ENCODE data around the gene MEI4. TPM values are rescaled to one million over a fixed set of nuclear protein-coding genes. Genes with fewer than 3 reads are reported as not detected.

MEI4 gene, protein sequence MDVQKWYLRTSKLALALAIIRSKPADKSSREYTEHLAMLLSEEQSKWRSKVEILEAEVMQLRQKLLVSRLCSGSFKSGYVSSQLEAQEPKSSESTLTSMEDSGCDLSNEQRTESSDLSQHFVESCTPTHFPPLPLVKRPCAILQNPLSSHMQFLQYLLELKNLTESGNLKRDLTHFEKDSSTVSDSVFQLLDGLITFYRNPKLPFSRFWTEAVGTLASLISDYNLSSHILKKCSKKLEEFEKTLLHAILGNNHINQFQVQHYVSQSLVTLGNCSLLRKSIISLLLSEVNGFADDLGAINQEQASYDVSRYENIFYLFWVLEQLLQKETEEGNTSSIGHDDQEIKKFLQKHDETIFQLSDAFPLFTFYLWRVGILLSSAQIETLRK
- not detected in 3 replicates for total RNA-seq
- long read RNA-seq = 0 reads

DNA sequence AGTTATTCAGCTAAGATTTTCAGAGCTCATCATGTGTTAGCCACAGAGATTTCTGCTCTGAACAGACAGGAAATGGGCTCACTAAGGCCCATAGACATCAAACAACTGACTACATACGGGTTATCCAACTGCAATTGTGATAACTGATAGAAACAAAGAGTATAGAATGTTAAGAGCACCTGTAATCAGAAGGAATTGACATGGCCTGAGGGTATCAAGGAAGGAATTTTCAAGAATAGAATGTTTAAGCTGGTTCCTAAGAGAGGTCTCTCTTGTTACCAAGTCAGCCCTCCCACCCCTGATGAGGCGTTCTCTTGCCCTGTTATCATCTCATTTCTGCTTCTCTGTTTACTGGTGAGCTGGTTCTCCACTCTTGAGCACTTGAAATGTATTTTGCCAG lies at the start of gene MEI4:
Gene MEI4 (plus strand): TSS at position 301 of the 400 bp plus-strand sequence. CDS start 37,633 bp downstream, outside the sequence.
- TF ChIP-seq, protein P1, sequence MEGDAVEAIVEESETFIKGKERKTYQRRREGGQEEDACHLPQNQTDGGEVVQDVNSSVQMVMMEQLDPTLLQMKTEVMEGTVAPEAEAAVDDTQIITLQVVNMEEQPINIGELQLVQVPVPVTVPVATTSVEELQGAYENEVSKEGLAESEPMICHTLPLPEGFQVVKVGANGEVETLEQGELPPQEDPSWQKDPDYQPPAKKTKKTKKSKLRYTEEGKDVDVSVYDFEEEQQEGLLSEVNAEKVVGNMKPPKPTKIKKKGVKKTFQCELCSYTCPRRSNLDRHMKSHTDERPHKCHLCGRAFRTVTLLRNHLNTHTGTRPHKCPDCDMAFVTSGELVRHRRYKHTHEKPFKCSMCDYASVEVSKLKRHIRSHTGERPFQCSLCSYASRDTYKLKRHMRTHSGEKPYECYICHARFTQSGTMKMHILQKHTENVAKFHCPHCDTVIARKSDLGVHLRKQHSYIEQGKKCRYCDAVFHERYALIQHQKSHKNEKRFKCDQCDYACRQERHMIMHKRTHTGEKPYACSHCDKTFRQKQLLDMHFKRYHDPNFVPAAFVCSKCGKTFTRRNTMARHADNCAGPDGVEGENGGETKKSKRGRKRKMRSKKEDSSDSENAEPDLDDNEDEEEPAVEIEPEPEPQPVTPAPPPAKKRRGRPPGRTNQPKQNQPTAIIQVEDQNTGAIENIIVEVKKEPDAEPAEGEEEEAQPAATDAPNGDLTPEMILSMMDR (IDR thresholded peaks at IDR 0.05) = no peak
- H3K36me3 Mint-ChIP-seq (ENCODE audit: low read depth) = no peaks in the 10 kb centered on the region
- H3K27ac Mint-ChIP-seq (ENCODE audit: unreplicated experiment) = no peak within 1 kb of the TSS
- peaks cover 18% of the 10 kb centered on the region for H3K27me3 Mint-ChIP-seq (ENCODE audit: low read depth)
- H3K9me3 Mint-ChIP-seq (ENCODE audit: low read depth) = no peaks in the 10 kb centered on the region
- no peak within 1 kb of the TSS for H3K4me3 Mint-ChIP-seq (ENCODE audit: unreplicated experiment)
- H3K4me1 Mint-ChIP-seq (ENCODE audit: low read depth) = no peaks in the 10 kb centered on the region
- no peak for DNase-seq (ENCODE audit: low spot score)

DNA sequence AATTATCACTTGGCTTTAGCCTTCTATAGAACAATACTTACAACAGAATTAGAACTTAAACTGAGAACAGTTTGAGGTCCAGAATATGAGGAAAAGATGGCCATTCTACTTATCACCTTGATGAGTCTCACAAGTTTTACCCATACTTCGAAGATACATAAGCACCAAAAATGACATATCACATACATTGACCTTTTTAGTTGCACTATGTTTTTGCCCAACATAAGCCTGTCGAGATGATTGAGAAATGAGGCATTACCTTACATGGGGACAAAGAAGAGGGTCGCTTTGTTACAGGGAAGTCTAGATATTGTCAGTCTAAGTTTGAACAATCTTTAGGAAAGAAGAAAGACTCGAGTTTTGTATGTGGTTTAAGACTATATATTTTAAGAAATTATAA lies 48.4 kb upstream of the MEI4 start:
- Mint-ChIP-seq H3K4me3 (ENCODE audit: unreplicated experiment) (no peak overlapping the region), H3K36me3 (ENCODE audit: low read depth) (no peaks in the 10 kb centered on the region), H3K27me3 (ENCODE audit: low read depth) (peaks cover 9% of the 10 kb centered on the region), H3K27ac (ENCODE audit: unreplicated experiment) (no peak overlapping the region), H3K9me3 (ENCODE audit: low read depth) (peaks cover 11% of the 10 kb centered on the region), H3K4me1 (ENCODE audit: low read depth) (no peaks in the 10 kb centered on the region)
- no peak for DNase-seq (ENCODE audit: low spot score)
- TF ChIP-seq, protein P1 (IDR thresholded peaks at IDR 0.05) = no peak

DNA sequence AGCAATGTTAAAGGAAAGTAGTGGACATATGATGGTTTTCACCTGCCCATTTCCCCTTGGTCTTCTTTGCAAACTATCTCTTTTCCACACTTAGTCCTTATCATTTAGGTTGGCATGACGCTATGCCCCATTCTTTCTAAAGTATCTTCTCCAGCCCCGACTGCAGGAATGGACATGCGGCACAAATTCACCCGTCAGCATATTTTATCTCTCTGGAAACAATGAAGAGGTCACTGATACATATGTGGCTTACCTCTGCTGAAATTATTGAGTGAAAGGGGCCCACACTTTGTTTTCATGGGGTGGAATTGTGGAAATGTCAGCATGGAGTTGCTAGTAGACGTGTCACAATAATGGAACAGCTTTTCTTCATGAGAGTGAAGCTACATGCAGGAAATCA lies 45.8 kb upstream of the MEI4 start:
- Mint-ChIP-seq H3K36me3 (ENCODE audit: low read depth) (no peaks in the 10 kb centered on the region), H3K9me3 (ENCODE audit: low read depth) (peaks cover 9% of the 10 kb centered on the region), H3K27me3 (ENCODE audit: low read depth) (no peaks in the 10 kb centered on the region), H3K4me1 (ENCODE audit: low read depth) (no peaks in the 10 kb centered on the region), H3K4me3 (ENCODE audit: unreplicated experiment) (no peak overlapping the region), H3K27ac (ENCODE audit: unreplicated experiment) (no peak overlapping the region)
- no peak for DNase-seq (ENCODE audit: low spot score)
- TF ChIP-seq, protein P1 (IDR thresholded peaks at IDR 0.05) = no peak

DNA sequence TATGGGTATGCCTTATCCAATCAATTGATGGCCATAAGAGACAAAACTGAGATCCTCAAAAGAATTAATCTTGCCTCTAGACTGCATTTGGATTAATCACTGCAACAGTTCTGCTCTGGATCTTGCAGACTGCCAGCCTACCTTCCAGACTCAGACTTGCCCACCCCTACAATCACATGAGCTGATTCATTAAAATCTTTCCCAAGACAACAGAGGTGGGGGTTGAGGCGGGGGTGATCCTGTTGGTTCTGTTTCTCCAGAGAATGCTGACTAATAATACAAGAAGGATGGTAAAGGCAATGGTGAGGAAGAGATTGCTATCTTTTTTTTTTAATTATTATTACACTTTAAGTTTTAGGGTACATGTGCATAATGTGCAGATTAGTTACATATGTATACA lies 43.7 kb upstream of the MEI4 start:
- no peak for DNase-seq (ENCODE audit: low spot score)
- H3K27ac Mint-ChIP-seq (ENCODE audit: unreplicated experiment) = no peak overlapping the region
- TF ChIP-seq, protein P1 (IDR thresholded peaks at IDR 0.05) = no peak
- no peaks in the 10 kb centered on the region for H3K27me3 Mint-ChIP-seq (ENCODE audit: low read depth)
- no peak overlapping the region for H3K4me3 Mint-ChIP-seq (ENCODE audit: unreplicated experiment)
- no peaks in the 10 kb centered on the region for H3K36me3 Mint-ChIP-seq (ENCODE audit: low read depth)
- H3K9me3 Mint-ChIP-seq (ENCODE audit: low read depth) = peaks cover 10% of the 10 kb centered on the region
- no peaks in the 10 kb centered on the region for H3K4me1 Mint-ChIP-seq (ENCODE audit: low read depth)

DNA sequence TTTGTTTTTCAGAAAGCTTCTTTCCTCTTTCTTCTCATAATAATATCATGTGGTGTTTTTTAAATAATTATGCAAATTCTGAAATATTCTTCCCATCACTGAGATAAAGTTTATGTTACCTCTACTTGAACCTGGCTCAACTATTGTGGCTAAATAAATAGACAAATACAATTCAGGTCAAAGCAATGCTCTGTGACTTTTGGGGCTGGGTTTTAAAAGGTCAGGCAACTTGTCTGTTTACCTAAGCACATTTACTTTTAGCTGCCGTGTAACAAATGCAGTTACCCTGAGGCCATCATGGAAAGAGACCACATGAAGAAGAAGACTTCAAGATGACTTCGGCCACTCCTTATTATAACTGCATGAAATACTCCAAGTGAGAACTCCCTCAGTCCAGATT lies 33.7 kb upstream of the MEI4 start:
- TF ChIP-seq, protein P1 (IDR thresholded peaks at IDR 0.05) = no peak
- H3K27ac Mint-ChIP-seq (ENCODE audit: unreplicated experiment) = no peak overlapping the region
- H3K27me3 Mint-ChIP-seq (ENCODE audit: low read depth) = no peaks in the 10 kb centered on the region
- H3K9me3 Mint-ChIP-seq (ENCODE audit: low read depth) = peaks cover 8% of the 10 kb centered on the region
- DNase-seq (ENCODE audit: low spot score) = no peak
- no peaks in the 10 kb centered on the region for H3K4me1 Mint-ChIP-seq (ENCODE audit: low read depth)
- no peaks in the 10 kb centered on the region for H3K36me3 Mint-ChIP-seq (ENCODE audit: low read depth)
- H3K4me3 Mint-ChIP-seq (ENCODE audit: unreplicated experiment) = no peak overlapping the region

Measured in chondrocyte (in vitro differentiated cells).